Astrocyte of the cerebellum (primary cell): ENCODE data around the gene BICDL1.

ENCODE experiments used
- DNase-seq: peaks from one replicate; pipeline ENCODE4 v3.0.0-alpha.2; 2011; ENCODE audit warnings: low read depth
- H3K4me3 ChIP-seq: 2 replicates; pipeline ENCODE4 v1.5.1; 2011; ENCODE audit warnings: mild to moderate bottlenecking, low read depth, low read length, moderate library complexity
- CTCF ChIP-seq: IDR thresholded peaks from 2 replicates; pipeline ENCODE4 v1.5.1; 2012; ENCODE audit warnings: low read length, low read depth, moderate library complexity, mild to moderate bottlenecking; ENCODE audit errors: missing control alignments
- in situ Hi-C: cut with HindIII; loops from 2 replicates; pipeline ENCODE4 v1.10.0; 2017; ENCODE audit warnings: low sequenced_read_pairs

BICDL1 gene

GRCh38 chr12:120076651-120077050 lies 87.6 kb downstream of the BICDL1 start:
- in situ Hi-C loops: no loop called here
- H3K4me3 ChIP-seq: no peak overlapping the region
- TF ChIP-seq CTCF: no peak
- DNase-seq: no peak

- TF ChIP-seq CTCF: no peak
- in situ Hi-C loops: no loop called here
- no peak for DNase-seq
- H3K4me3 ChIP-seq: no peak overlapping the region
Observed at GRCh38 chr12:120077260-120077659, 88.2 kb downstream of the BICDL1 start.

- in situ Hi-C loops: no loop called here
- no peak overlapping the region for H3K4me3 ChIP-seq
- TF ChIP-seq CTCF: no peak
- DNase-seq: no peak
Observed at GRCh38 chr12:120078868-120079267, 89.8 kb downstream of the BICDL1 start.

GRCh38 chr12:120079411-120080400 lies 90.7 kb downstream of the BICDL1 start:
- in situ Hi-C loops: no loop called here
- no peak overlapping the region for H3K4me3 ChIP-seq
- no peak for TF ChIP-seq CTCF
- DNase-seq: no peak

- in situ Hi-C loops: no loop called here
- H3K4me3 ChIP-seq: no peak overlapping the region
- TF ChIP-seq CTCF: no peak
- no peak for DNase-seq
Observed at GRCh38 chr12:120081641-120082040, 92.6 kb downstream of the BICDL1 start.

- DNase-seq: no peak
- H3K4me3 ChIP-seq: no peak overlapping the region
- in situ Hi-C loops: no loop called here
- TF ChIP-seq CTCF: no peak
Observed at GRCh38 chr12:120085920-120086645, 97.0 kb downstream of the BICDL1 start.
